Stomach (tissue), 9 donors: ENCODE measurements around the gene ERCC5. TPM values are rescaled to one million over a fixed set of nuclear protein-coding genes. Genes with fewer than 3 reads are reported as not detected.

Source experiments
- DNase-seq, 2 donors: peaks; one replicate each; pipeline versions ENCODE4 v3.0.0 to v3.0.0-alpha.2; 2013 to 2019
- H3K27ac ChIP-seq, 5 donors: fragments of 200-600 bp in 4 of 5; sonication (generic) in 4 of 5; one replicate each; pipeline ENCODE4 v1.5.1; 2013 to 2019; ENCODE audit warnings: mild to moderate bottlenecking in 1 of 5, moderate library complexity in 1 of 5
- H3K27me3 ChIP-seq, 3 donors: fragments of 200-600 bp; sonication (generic); one replicate each; pipeline ENCODE4 v1.5.1; 2017 to 2019; ENCODE audit warnings: mixed run types in 1 of 3
- H3K36me3 ChIP-seq, 4 donors: fragments of 200-600 bp; sonication (generic); 1 replicate in 3 of 4; 2 replicates in 1 of 4; pipeline ENCODE4 v1.5.1; 2016 to 2019
- H3K4me1 ChIP-seq, 4 donors: fragments of 200-600 bp; sonication (generic); one replicate each; pipeline ENCODE4 v1.5.1; 2016 to 2019
- H3K4me3 ChIP-seq, 4 donors: fragments of 200-600 bp; sonication (generic) in 3 of 4; one replicate each; pipeline ENCODE4 v1.5.1; 2016 to 2019; ENCODE audit warnings: mild to moderate bottlenecking in 1 of 4
- H3K9me3 ChIP-seq, 4 donors: fragments of 200-600 bp; sonication (generic); one replicate each; pipeline ENCODE4 v1.5.1; 2016 to 2019
- EP300 ChIP-seq: sonication (generic); formaldehyde crosslinking; IDR thresholded peaks from one replicate; pipeline ENCODE4 v1.6.1; 2017; ENCODE audit warnings: antibody characterized with exemption
- POLR2A ChIP-seq, 4 donors: fragments of 450-650 bp; IDR thresholded peaks; one replicate each; pipeline ENCODE4 v1.6.1; 2016; ENCODE audit warnings: antibody characterized with exemption in 4 of 4, control low read depth in 2 of 4, mild to moderate bottlenecking in 1 of 4, moderate library complexity in 1 of 4
- POLR2AphosphoS5 ChIP-seq, 3 donors: sonication (generic); formaldehyde crosslinking; IDR thresholded peaks; one replicate each; pipeline ENCODE4 v1.6.1; 2016; ENCODE audit warnings: antibody characterized with exemption in 3 of 3
- WGBS, 5 donors: extraction: QIAGEN DNeasy Blood & Tissue Kit in 3 of 5; methylation state at CpG; one replicate each; pipeline versions ENCODE4 v1.1.5 to v1.1.7; 2013 to 2018; 5-methylcytosine and 5-hydroxymethylcytosine counted together
- intact Hi-C: fragments of 100-400 bp; cut with DNase I; formaldehyde crosslinking; loops from one replicate; pipeline ENCODE4 v1.15.1; 2023; ENCODE audit warnings: low total_unique reads
- polyA plus RNA-seq, 3 donors: library from polyadenylated mRNA; stranded (reverse); fragments of 200-250 nt; gene quantifications; one replicate each; pipeline ENCODE4 v1.2.3, GENCODE V29; 2013
- total RNA-seq, 5 donors: library from RNA; depleted of rRNA; stranded (reverse); fragments of >200 nt; gene quantifications; one replicate each; pipeline versions ENCODE4 v1.1.0 to v1.2.3, GENCODE V29; 2014 to 2016
- TF ChIP-seq, protein P1 (sequence below), 7 experiments: fragments of 450-650 bp in 4 of 7; fragments of 200-600 bp in 3 of 7; sonication (generic) in 3 of 7; IDR thresholded peaks; one replicate each; pipeline ENCODE4 v1.5.1; 2016 to 2019; ENCODE audit warnings: antibody characterized with exemption in 7 of 7, control low read depth in 2 of 7, mild to moderate bottlenecking in 1 of 7
- donor health status: healthy with polysubstance abuse.
- donor health status: Bipolar disorder and iron deficiency.
- donor health status: healthy.

Gene ERCC5
- total and polyA plus RNA-seq, 8 donors = 36.7 to 348 (median 56.3) TPM

DNA sequence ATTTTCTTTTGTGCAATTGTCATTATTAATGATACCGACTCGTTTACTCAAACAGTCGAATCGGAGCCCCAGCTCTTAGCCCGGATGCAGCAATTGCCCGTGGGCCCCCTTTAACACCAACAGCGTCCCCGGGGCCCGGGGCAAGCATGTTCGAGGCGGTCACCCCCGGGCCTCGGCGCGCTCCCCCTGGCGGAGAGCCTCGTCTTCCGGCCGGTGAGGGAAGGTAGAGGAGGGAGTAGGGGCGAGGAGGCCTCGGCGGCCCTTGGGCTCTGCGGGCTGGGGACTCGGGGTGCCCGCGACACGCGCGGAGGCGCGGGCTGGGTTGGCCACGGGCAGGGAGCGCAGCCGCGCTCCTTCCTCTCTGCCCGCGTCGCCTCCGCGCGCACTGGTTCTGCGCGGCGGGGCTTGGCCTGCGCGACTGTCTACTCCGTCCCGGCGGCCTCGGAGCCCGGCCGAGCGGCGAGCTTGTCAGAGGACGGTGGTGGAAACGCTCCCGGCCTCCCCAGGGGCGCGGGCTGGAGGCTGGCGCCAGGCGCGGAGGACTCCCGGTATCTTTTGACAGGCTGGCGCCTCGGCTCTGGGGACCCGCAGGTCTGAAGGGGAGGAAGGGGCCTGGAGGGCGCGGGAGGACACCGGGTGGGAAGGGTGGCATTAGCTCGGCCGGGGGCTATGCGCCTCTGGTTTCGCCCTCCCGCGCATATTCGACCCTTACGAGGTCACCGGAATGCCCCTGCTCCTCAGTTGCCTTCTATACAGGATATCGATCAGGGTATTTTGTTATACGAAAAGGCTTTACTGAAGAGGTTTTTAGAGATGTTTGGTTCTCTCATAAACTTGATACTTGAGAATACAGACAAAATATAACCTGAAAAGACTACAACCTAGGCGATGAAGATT lies 45.4 kb upstream of the ERCC5 start:
- WGBS, 5 donors = 1 to 2% (median 1%) methylated on average over 40 to 81 of the region's 81 CpGs
- H3K4me3 ChIP-seq = peak overlapping the region; percentile 79 to 90 (median 87)
- peaks cover 0 to 2% (median 0%) of the 10 kb centered on the region in 4 donors for H3K36me3 ChIP-seq
- DNase-seq = peak; percentile 83 to 95
- H3K4me1 ChIP-seq = peaks cover 5 to 47% (median 34%) of the 10 kb centered on the region in 4 donors
- TF ChIP-seq EP300 = no peak
- no peak for TF ChIP-seq POLR2A (IDR thresholded peaks at IDR 0.05)
- TF ChIP-seq POLR2AphosphoS5 (IDR thresholded peaks at IDR 0.05) = peak in 2 of 3 donors; percentile 20 to 74
- TF ChIP-seq, protein P1, sequence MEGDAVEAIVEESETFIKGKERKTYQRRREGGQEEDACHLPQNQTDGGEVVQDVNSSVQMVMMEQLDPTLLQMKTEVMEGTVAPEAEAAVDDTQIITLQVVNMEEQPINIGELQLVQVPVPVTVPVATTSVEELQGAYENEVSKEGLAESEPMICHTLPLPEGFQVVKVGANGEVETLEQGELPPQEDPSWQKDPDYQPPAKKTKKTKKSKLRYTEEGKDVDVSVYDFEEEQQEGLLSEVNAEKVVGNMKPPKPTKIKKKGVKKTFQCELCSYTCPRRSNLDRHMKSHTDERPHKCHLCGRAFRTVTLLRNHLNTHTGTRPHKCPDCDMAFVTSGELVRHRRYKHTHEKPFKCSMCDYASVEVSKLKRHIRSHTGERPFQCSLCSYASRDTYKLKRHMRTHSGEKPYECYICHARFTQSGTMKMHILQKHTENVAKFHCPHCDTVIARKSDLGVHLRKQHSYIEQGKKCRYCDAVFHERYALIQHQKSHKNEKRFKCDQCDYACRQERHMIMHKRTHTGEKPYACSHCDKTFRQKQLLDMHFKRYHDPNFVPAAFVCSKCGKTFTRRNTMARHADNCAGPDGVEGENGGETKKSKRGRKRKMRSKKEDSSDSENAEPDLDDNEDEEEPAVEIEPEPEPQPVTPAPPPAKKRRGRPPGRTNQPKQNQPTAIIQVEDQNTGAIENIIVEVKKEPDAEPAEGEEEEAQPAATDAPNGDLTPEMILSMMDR (IDR thresholded peaks at IDR 0.05) = peak in 5 of 7 experiments; percentile 31 to 78 (median 61)
- no peaks in the 10 kb centered on the region for H3K9me3 ChIP-seq
- intact Hi-C loops = no loop called here
- H3K27me3 ChIP-seq = no peaks in the 10 kb centered on the region
- peak overlapping the region; percentile 55 to 87 (median 83) for H3K27ac ChIP-seq

DNA sequence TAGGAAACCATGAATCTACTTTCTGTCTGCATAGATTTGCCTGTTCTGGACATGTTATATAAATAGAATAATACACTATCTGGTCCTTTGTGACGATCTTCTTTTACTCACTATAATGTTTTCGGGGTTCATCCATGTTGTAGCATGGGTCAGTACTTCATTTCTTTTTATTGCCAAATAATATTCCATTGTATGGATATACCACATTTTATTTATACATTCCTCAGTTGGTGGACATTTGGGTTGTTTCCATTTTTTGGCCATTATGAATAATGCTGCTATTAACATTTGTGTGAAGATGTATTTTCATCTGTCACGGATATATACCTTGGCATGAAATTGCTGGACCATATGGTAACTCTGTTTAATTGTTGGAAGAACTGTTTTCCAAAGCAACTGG lies 40.2 kb upstream of the ERCC5 start:
- TF ChIP-seq EP300 (no peak), POLR2A (IDR thresholded peaks at IDR 0.05) (no peak), POLR2AphosphoS5 (IDR thresholded peaks at IDR 0.05) (no peak)
- TF ChIP-seq, protein P1 (IDR thresholded peaks at IDR 0.05) = no peak
- peaks cover 0 to 8% (median 0%) of the 10 kb centered on the region in 4 donors for H3K9me3 ChIP-seq
- H3K36me3 ChIP-seq = peaks cover 0 to 17% (median 12%) of the 10 kb centered on the region in 4 donors
- no peak overlapping the region for H3K4me3 ChIP-seq
- no peak for DNase-seq
- H3K27ac ChIP-seq = no peak overlapping the region
- no peaks in the 10 kb centered on the region for H3K27me3 ChIP-seq
- intact Hi-C loops = no loop called here
- H3K4me1 ChIP-seq = peaks cover 0 to 28% (median 14%) of the 10 kb centered on the region in 4 donors
- 93 to 99% (median 96%) methylated on average over 3 of the region's 3 CpGs for WGBS, 5 donors

DNA sequence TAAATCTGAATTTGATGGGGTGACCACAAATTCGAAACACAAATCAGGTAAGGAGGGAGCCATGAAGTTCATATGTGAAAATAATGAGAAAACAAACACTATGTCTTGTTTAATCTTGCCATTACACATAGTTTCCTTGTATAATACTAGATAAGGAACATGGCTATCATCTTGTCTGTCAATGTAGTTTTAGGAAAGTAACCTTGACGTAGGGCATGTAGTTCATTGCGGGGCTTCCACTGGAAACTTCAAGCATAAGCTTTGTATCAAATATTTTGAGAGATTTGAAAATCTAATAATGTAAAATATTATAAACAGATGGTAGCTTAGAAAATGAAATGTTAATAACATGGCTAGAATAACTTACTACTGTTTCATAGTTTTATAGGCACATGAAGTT lies 38.1 kb upstream of the ERCC5 start:
- peaks cover 0 to 30% (median 20%) of the 10 kb centered on the region in 4 donors for H3K36me3 ChIP-seq
- 91 to 94% (median 92%) methylated on average over 3 of the region's 3 CpGs for WGBS, 5 donors
- H3K27ac ChIP-seq = no peak overlapping the region
- H3K4me3 ChIP-seq = no peak overlapping the region
- no peak for DNase-seq
- H3K9me3 ChIP-seq = peaks cover 0 to 17% (median 4%) of the 10 kb centered on the region in 4 donors
- H3K27me3 ChIP-seq = no peaks in the 10 kb centered on the region
- intact Hi-C loops = no loop called here
- H3K4me1 ChIP-seq = peaks cover 0 to 16% (median 3%) of the 10 kb centered on the region in 4 donors
- TF ChIP-seq EP300 (no peak), POLR2A (IDR thresholded peaks at IDR 0.05) (no peak), POLR2AphosphoS5 (IDR thresholded peaks at IDR 0.05) (no peak)
- TF ChIP-seq, protein P1 (IDR thresholded peaks at IDR 0.05) = no peak

DNA sequence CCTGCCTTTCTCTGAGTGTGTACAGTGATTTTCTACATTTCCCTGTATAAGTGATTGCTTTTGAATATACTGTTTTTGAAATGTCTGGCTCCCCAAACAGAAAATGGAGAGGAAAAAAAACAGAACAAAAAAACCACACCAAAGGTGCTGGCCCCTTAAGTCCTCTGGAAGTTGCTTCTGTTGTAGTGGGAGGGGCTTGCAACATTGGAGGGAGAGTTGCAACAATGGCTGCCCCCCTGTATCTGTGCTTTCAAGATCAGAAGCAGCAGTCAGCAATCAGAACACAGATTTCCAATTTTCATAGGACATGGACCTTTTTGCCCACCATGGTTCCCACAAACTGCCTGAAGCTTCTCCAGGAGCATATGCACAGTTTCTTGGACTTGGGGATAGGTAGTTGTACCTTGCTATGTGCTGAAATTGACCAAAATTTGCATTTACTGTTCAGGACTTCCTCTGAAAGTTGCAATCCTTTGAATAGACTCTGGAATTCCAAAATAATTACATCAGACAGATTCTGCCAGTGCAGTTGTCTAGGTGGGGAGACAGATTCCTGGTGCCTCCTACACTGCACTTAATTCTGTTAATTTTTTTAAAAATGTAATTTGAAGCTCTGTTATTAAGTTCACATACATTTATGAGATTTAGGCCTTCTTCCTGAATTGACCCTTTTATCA lies 33.1 kb upstream of the ERCC5 start:
- Histone ChIP-seq H3K4me1 (peaks cover 0 to 24% (median 3%) of the 10 kb centered on the region in 4 donors), H3K27ac (no peak overlapping the region), H3K36me3 (peaks cover 0 to 39% (median 31%) of the 10 kb centered on the region in 4 donors), H3K4me3 (no peak overlapping the region), H3K27me3 (no peaks in the 10 kb centered on the region), H3K9me3 (peaks cover 0 to 17% (median 4%) of the 10 kb centered on the region in 4 donors)
- TF ChIP-seq, protein P1 (IDR thresholded peaks at IDR 0.05) = no peak
- no peak for TF ChIP-seq POLR2A (IDR thresholded peaks at IDR 0.05)
- intact Hi-C loops = no loop called here
- no peak for DNase-seq
